Kidney epithelial cell (primary cell): Measurements from ENCODE around the gene CMSS1. TPM values are rescaled to one million over a fixed set of nuclear protein-coding genes. Genes with fewer than 3 reads are reported as not detected.

Source experiments
- DNase-seq: peaks from one replicate; pipeline ENCODE4 v3.0.0-alpha.2; 2010; ENCODE audit warnings: low read depth
- H3K27me3 ChIP-seq: 2 replicates; pipeline ENCODE4 v1.6.0; 2011; ENCODE audit warnings: low read length; ENCODE audit not compliant: control insufficient read depth, insufficient read depth
- H3K36me3 ChIP-seq: 2 replicates; pipeline ENCODE4 v1.5.1; 2011; ENCODE audit warnings: low read length; ENCODE audit not compliant: control insufficient read depth, insufficient read depth
- H3K4me3 ChIP-seq: 2 replicates; pipeline ENCODE4 v1.5.1; 2011; ENCODE audit warnings: low read depth, mild to moderate bottlenecking, control low read depth, low read length
- CTCF ChIP-seq: IDR thresholded peaks from 2 replicates; pipeline ENCODE4 v1.5.1; 2011; ENCODE audit warnings: mild to moderate bottlenecking, moderate library complexity, low read length, control low read depth, inconsistent platforms; ENCODE audit not compliant: insufficient read depth, poor library complexity, severe bottlenecking
- total RNA-seq: library from RNA; depleted of rRNA; stranded (reverse); fragments of >200 nt; gene quantifications from 2 replicates; pipeline ENCODE4 v1.2.3, GENCODE V29; 2015

The CMSS1 gene
- total RNA-seq, 1 donor from 2014 or later, result 36.9 TPM

DNA sequence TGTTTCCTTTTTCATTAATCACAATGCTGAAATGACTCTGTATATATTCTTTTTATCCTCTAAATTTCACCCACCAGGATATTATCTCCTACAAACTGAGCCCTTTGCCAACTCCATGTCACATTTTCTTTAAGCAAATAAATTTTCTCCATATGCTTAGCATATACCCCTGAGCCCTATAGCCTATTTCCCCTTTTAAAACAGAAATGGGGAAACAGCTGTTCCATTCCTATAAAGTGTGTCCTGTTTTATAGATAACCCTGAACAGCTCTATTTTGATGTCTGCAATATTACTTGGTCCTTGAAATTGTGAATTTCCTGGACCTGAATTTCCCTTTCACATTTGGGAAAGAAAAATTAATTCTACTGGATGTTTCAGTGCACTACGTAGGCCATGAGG, 312.3 kb downstream of the CMSS1 start:
- no peaks in the 10 kb centered on the region for H3K36me3 ChIP-seq
- no peak overlapping the region for H3K4me3 ChIP-seq
- no peaks in the 10 kb centered on the region for H3K27me3 ChIP-seq
- no peak for TF ChIP-seq CTCF
- no peak for DNase-seq

- Histone ChIP-seq H3K27me3 (no peaks in the 10 kb centered on the region), H3K4me3 (no peak overlapping the region), H3K36me3 (no peaks in the 10 kb centered on the region)
- TF ChIP-seq CTCF, result no peak
- no peak for DNase-seq
Measured at GRCh38 chr3:100131241-100131640, 313.6 kb downstream of the CMSS1 start.

- H3K27me3 ChIP-seq, result no peaks in the 10 kb centered on the region
- TF ChIP-seq CTCF, result no peak
- no peak overlapping the region for H3K4me3 ChIP-seq
- no peak for DNase-seq
- no peaks in the 10 kb centered on the region for H3K36me3 ChIP-seq
Measured at GRCh38 chr3:100136921-100137320, 319.3 kb downstream of the CMSS1 start.

DNA sequence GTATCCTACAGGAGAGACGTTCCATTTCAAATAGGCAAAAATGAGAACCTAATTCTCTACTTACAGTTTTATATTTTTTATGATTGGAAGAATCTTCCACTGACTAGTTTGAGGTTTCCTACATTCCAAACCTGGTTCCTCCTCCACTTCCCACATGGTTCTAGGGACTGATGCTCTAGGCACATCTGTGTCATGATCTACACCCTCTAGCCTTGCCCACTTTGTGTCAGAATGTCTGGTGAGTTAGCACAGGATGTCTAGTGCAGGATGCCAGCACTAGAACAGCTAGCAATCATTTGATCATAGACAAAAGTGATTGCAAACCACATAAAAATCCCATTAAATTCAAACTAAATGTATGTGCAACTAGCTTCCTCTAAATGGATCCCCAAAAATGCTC, 323.3 kb downstream of the CMSS1 start:
- H3K27me3 ChIP-seq, result no peaks in the 10 kb centered on the region
- H3K36me3 ChIP-seq, result no peaks in the 10 kb centered on the region
- no peak for TF ChIP-seq CTCF
- no peak for DNase-seq
- no peak overlapping the region for H3K4me3 ChIP-seq

DNA sequence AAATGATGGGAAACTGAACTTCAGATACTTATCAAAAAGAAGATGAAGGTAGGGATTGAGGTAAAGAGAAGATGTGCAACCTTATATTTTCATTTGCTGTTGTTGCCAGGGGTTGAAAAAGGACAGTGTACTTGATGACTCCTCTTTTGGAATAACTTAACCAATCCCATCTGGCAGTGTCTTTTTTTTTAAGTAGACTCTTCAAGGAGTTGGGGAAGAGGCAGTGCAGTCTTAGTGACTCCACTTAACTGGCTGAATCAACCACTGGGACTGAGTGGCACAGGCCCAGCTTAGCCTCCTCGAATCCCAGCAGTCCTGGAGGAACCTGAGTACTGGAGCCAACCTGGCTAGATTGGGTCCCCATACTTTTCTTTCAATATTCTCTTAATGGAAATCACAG, 323.9 kb downstream of the CMSS1 start:
- Histone ChIP-seq H3K36me3 (no peaks in the 10 kb centered on the region), H3K4me3 (no peak overlapping the region)
- no peak for TF ChIP-seq CTCF

DNA sequence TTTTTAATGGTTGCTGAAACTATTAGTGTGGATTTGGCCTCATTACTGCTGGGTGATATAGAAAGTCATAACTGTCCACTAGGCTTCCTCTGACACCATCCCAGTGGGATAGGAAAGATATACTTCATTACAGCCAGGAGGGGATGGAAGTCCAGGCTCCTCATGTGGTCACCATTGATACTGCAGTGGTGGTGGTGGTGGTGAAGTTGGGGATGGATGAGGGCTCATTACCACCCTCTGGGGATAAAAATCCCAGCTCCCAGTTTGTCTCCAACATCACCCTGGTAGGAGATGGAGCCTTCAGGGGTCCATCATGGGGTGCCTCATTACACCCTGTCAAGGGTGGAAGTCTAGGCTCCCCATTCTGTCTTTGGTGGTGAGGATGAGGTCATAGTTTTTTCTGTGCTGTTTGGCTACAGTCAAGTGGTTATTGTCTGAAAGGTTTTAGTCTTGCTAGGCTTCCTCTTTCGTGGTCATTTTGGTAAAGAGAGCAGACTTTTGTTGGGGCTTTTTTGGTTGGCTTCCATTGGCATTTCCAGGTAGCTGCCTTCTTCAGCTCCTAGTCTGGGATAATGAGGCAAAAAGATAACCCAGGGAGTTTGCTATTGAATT, 326.7 kb downstream of the CMSS1 start:
- Histone ChIP-seq H3K36me3 (no peaks in the 10 kb centered on the region), H3K4me3 (no peak overlapping the region), H3K27me3 (no peaks in the 10 kb centered on the region)
- DNase-seq, result no peak
- TF ChIP-seq CTCF, result no peak

More for the DNA sequence above, 323.9 kb downstream of the CMSS1 start:
- no peaks in the 10 kb centered on the region for H3K27me3 ChIP-seq
- DNase-seq, result no peak
